ENCODE measurements around the gene CNIH3. TPM values are rescaled to one million over a fixed set of nuclear protein-coding genes. Genes with fewer than 3 reads are reported as not detected.
"Not testable (repeated sequence)": the region's sequence is repeated elsewhere in the genome, so short reads cannot be mapped to it uniquely, and the experiment has no call there.

The CNIH3 gene
- total RNA-seq, result 0.53 and 0.64 TPM in 2 replicates

- H3K36me3 ChIP-seq (ENCODE audit: control insufficient read depth, insufficient read depth, low read length), result no peaks in the 10 kb centered on the region
- H3K4me3 ChIP-seq (ENCODE audit: low read depth, low read length), result peak within 1 kb of the TSS; percentile 23
- FAIRE-seq, result no peak
- TF ChIP-seq CTCF (IDR thresholded peaks at IDR 0.05; ENCODE audit: insufficient read depth, low read length, severe bottlenecking), result no peak
- DNase-seq (ENCODE audit: low read depth), result no peak
- H3K27me3 ChIP-seq (ENCODE audit: control insufficient read depth, insufficient read depth, low read length), result peaks cover 26% of the 10 kb centered on the region
These were observed at the start of gene CNIH3 for GRCh38 chr1:224615861-224616755. Gene CNIH3 (plus strand): TSS chr1:224616317. CDS start chr1:224617175, 858 bp downstream.

- not testable (repeated sequence) for H3K4me3 ChIP-seq (ENCODE audit: low read depth, low read length); H3K27me3 ChIP-seq (ENCODE audit: control insufficient read depth, insufficient read depth, low read length); DNase-seq (ENCODE audit: low read depth); H3K36me3 ChIP-seq (ENCODE audit: control insufficient read depth, insufficient read depth, low read length); FAIRE-seq
These were observed 49.6 kb upstream of the CNIH3 start for GRCh38 chr1:224566492-224566891.

- DNase-seq (ENCODE audit: low read depth), result no peak
- Histone ChIP-seq H3K27me3 (ENCODE audit: control insufficient read depth, insufficient read depth, low read length) (no peaks in the 10 kb centered on the region), H3K4me3 (ENCODE audit: low read depth, low read length) (no peak overlapping the region), H3K36me3 (ENCODE audit: control insufficient read depth, insufficient read depth, low read length) (no peaks in the 10 kb centered on the region)
- TF ChIP-seq CTCF (IDR thresholded peaks at IDR 0.05; ENCODE audit: insufficient read depth, low read length, severe bottlenecking), result no peak
- FAIRE-seq, result no peak
These were observed 46.8 kb upstream of the CNIH3 start for GRCh38 chr1:224569276-224569675.

GRCh38 chr1:224571975-224572374, 44.1 kb upstream of the CNIH3 start:
- DNase-seq (ENCODE audit: low read depth), result peak; percentile 28
- H3K36me3 ChIP-seq (ENCODE audit: control insufficient read depth, insufficient read depth, low read length); H3K27me3 ChIP-seq (ENCODE audit: control insufficient read depth, insufficient read depth, low read length); FAIRE-seq; H3K4me3 ChIP-seq (ENCODE audit: low read depth, low read length): not testable (repeated sequence)

GRCh38 chr1:224579526-224579925, 36.6 kb upstream of the CNIH3 start:
- no peak for FAIRE-seq
- no peak for DNase-seq (ENCODE audit: low read depth)
- no peak overlapping the region for H3K4me3 ChIP-seq (ENCODE audit: low read depth, low read length)
- no peaks in the 10 kb centered on the region for H3K36me3 ChIP-seq (ENCODE audit: control insufficient read depth, insufficient read depth, low read length)
- TF ChIP-seq CTCF (IDR thresholded peaks at IDR 0.05; ENCODE audit: insufficient read depth, low read length, severe bottlenecking), result no peak
- no peaks in the 10 kb centered on the region for H3K27me3 ChIP-seq (ENCODE audit: control insufficient read depth, insufficient read depth, low read length)

- no peak overlapping the region for H3K4me3 ChIP-seq (ENCODE audit: low read depth, low read length)
- DNase-seq (ENCODE audit: low read depth), result no peak
- no peaks in the 10 kb centered on the region for H3K27me3 ChIP-seq (ENCODE audit: control insufficient read depth, insufficient read depth, low read length)
- no peaks in the 10 kb centered on the region for H3K36me3 ChIP-seq (ENCODE audit: control insufficient read depth, insufficient read depth, low read length)
- no peak for FAIRE-seq
- TF ChIP-seq CTCF (IDR thresholded peaks at IDR 0.05; ENCODE audit: insufficient read depth, low read length, severe bottlenecking), result no peak
These were observed 36.1 kb upstream of the CNIH3 start for GRCh38 chr1:224580006-224580405.

- Histone ChIP-seq H3K27me3 (ENCODE audit: control insufficient read depth, insufficient read depth, low read length) (no peaks in the 10 kb centered on the region), H3K36me3 (ENCODE audit: control insufficient read depth, insufficient read depth, low read length) (no peaks in the 10 kb centered on the region), H3K4me3 (ENCODE audit: low read depth, low read length) (no peak overlapping the region)
- no peak for DNase-seq (ENCODE audit: low read depth)
- no peak for FAIRE-seq
- no peak for TF ChIP-seq CTCF (IDR thresholded peaks at IDR 0.05; ENCODE audit: insufficient read depth, low read length, severe bottlenecking)
These were observed 34.1 kb upstream of the CNIH3 start for GRCh38 chr1:224582041-224582440.
